Measurements from ENCODE around the gene CD44.

CD44 gene

DNA sequence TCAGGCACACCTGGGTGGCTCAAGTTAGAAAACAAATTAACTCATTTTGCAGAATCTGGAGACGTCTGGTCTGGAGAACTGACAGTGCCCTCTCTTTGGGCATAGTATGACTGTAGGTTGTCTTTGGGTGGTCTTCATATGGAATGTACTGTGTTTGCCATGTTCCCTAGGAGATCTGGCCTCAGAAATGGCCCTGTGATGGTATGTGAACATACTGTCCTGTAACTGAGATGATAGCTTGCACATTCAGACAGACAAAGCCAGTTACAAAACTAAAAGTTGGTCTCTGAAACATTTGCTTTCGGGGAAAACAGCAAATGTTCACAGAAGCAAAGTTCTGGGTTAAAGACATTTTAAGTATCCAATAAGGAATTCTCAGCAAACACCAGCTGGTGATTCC lies 29.7 kb downstream of the CD44 start:
- TF ChIP-seq, protein P1, sequence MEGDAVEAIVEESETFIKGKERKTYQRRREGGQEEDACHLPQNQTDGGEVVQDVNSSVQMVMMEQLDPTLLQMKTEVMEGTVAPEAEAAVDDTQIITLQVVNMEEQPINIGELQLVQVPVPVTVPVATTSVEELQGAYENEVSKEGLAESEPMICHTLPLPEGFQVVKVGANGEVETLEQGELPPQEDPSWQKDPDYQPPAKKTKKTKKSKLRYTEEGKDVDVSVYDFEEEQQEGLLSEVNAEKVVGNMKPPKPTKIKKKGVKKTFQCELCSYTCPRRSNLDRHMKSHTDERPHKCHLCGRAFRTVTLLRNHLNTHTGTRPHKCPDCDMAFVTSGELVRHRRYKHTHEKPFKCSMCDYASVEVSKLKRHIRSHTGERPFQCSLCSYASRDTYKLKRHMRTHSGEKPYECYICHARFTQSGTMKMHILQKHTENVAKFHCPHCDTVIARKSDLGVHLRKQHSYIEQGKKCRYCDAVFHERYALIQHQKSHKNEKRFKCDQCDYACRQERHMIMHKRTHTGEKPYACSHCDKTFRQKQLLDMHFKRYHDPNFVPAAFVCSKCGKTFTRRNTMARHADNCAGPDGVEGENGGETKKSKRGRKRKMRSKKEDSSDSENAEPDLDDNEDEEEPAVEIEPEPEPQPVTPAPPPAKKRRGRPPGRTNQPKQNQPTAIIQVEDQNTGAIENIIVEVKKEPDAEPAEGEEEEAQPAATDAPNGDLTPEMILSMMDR (conservative IDR thresholded peaks at IDR 0.05; ENCODE audit: low read depth, low read length), result no peak
- H3K4me3 ChIP-seq (IDR thresholded peaks at IDR 0.05; ENCODE audit: insufficient read depth, low read depth, low read length), result no peak overlapping the region
- H3K27ac ChIP-seq, result no peak overlapping the region
- H3K27me3 ChIP-seq (ENCODE audit: insufficient read depth, low read depth), result peaks cover 9% of the 10 kb centered on the region; the same call in 1 of the 2 replicates
- no peak overlapping the region for H2AFZ ChIP-seq (ENCODE audit: low read depth)
- no peak overlapping the region for H3K9ac ChIP-seq
- H4K20me1 ChIP-seq (ENCODE audit: insufficient read depth), result no peaks in the 10 kb centered on the region
- no peaks in the 10 kb centered on the region for H3K36me3 ChIP-seq (ENCODE audit: insufficient read depth)
- H3K79me2 ChIP-seq (ENCODE audit: insufficient read depth, low read depth), result no peaks in the 10 kb centered on the region
- no peak overlapping the region for H3K4me2 ChIP-seq
- H3K4me1 ChIP-seq (ENCODE audit: low read depth, poor library complexity, severe bottlenecking), result peaks cover 56% of the 10 kb centered on the region

DNA sequence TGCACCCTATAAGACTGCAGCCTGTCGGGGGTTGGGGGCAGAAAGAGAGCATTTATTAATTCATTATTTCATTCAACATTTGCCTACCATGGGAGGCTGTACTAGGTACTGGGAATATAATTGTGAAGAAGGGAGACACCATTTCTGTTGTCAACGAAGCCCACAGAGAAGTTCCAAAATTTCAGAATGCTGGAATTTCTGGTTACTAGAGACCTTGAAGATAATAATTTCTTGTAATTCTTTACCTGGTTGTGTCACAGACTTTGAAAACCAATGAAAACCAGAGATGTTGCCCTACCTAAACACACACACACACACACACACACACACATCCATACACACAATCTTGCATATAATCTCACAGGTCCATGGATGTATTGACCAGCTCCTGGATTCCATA lies 30.1 kb downstream of the CD44 start:
- TF ChIP-seq, protein P1 (conservative IDR thresholded peaks at IDR 0.05; ENCODE audit: low read depth, low read length), result no peak
- H2AFZ ChIP-seq (ENCODE audit: low read depth), result no peak overlapping the region
- H3K4me3 ChIP-seq (IDR thresholded peaks at IDR 0.05; ENCODE audit: insufficient read depth, low read depth, low read length), result no peak overlapping the region
- no peaks in the 10 kb centered on the region for H3K79me2 ChIP-seq (ENCODE audit: insufficient read depth, low read depth)
- peaks cover 51% of the 10 kb centered on the region for H3K4me1 ChIP-seq (ENCODE audit: low read depth, poor library complexity, severe bottlenecking)
- no peaks in the 10 kb centered on the region for H3K36me3 ChIP-seq (ENCODE audit: insufficient read depth)
- no peak overlapping the region for H3K27ac ChIP-seq
- no peaks in the 10 kb centered on the region for H4K20me1 ChIP-seq (ENCODE audit: insufficient read depth)
- peaks cover 11% of the 10 kb centered on the region; the same call in 1 of the 2 replicates for H3K27me3 ChIP-seq (ENCODE audit: insufficient read depth, low read depth)
- H3K9ac ChIP-seq, result no peak overlapping the region
- no peak overlapping the region for H3K4me2 ChIP-seq

DNA sequence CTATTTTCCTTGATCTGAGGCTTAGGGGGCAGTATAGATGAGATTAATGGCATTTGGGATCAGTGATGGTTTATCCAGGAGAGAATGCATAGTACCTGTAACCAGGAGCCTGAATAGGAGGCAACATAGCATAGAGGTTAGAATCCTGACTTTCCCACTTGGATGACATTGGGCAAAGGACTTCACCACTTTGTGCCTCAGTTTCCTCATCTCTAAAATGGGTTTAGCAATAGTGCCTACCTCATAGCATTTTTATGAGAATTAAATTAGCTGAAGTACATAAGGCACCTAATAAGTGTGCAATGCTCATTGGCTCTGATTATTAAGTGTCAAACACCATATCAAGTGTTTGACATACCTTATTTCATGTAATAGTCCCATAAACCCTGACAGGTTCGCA lies 30.8 kb downstream of the CD44 start:
- TF ChIP-seq, protein P1 (conservative IDR thresholded peaks at IDR 0.05; ENCODE audit: low read depth, low read length), result no peak
- peaks cover 45% of the 10 kb centered on the region for H3K4me1 ChIP-seq (ENCODE audit: low read depth, poor library complexity, severe bottlenecking)

DNA sequence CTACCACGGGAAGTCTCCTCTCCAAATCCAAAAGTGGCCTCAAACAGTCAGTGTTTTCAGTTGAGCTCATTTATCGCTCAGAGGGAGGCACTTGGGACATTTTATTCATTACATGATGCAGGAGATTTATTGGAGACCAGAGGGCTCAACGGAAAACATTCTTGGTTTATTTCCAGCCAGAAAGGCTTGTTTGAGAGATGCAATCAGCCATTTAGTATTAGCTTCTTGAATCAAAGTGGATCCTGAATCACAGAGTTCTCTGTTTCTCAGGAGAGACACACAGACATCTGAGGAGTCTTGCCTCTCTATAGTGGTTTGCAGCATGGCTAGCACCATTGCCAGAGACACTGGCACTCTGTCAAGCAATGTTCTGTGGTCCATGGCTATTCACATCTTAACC lies 31.5 kb downstream of the CD44 start:
- H3K4me2 ChIP-seq, result no peak overlapping the region
- H3K9ac ChIP-seq, result no peak overlapping the region
- H3K36me3 ChIP-seq (ENCODE audit: insufficient read depth), result no peaks in the 10 kb centered on the region
- no peak overlapping the region for H3K27ac ChIP-seq
- H4K20me1 ChIP-seq (ENCODE audit: insufficient read depth), result no peaks in the 10 kb centered on the region
- H3K4me1 ChIP-seq (ENCODE audit: low read depth, poor library complexity, severe bottlenecking), result peaks cover 37% of the 10 kb centered on the region
- TF ChIP-seq, protein P1 (conservative IDR thresholded peaks at IDR 0.05; ENCODE audit: low read depth, low read length), result no peak
- no peaks in the 10 kb centered on the region for H3K79me2 ChIP-seq (ENCODE audit: insufficient read depth, low read depth)
- H3K27me3 ChIP-seq (ENCODE audit: insufficient read depth, low read depth), result peaks cover 25% of the 10 kb centered on the region; the same call in 1 of the 2 replicates
- H3K4me3 ChIP-seq (IDR thresholded peaks at IDR 0.05; ENCODE audit: insufficient read depth, low read depth, low read length), result no peak overlapping the region
- no peak overlapping the region for H2AFZ ChIP-seq (ENCODE audit: low read depth)

More for the DNA sequence above, 30.8 kb downstream of the CD44 start:
- Histone ChIP-seq H2AFZ (ENCODE audit: low read depth) (no peak overlapping the region), H3K36me3 (ENCODE audit: insufficient read depth) (no peaks in the 10 kb centered on the region), H3K79me2 (ENCODE audit: insufficient read depth, low read depth) (no peaks in the 10 kb centered on the region), H3K9ac (no peak overlapping the region), H3K4me2 (no peak overlapping the region), H3K27me3 (ENCODE audit: insufficient read depth, low read depth) (peaks cover 18% of the 10 kb centered on the region; the same call in 1 of the 2 replicates), H3K27ac (no peak overlapping the region), H3K4me3 (IDR thresholded peaks at IDR 0.05; ENCODE audit: insufficient read depth, low read depth, low read length) (no peak overlapping the region), H4K20me1 (ENCODE audit: insufficient read depth) (no peaks in the 10 kb centered on the region)

Measured in KMS-11 (cell line).